IMR-90 (cell line): ENCODE results near the gene MMP25. TPM values are rescaled to one million over a fixed set of nuclear protein-coding genes. Genes with fewer than 3 reads are reported as not detected.

Source experiments
- ATAC-seq: fragments of 200-7000 bp; cut with Tn5 transposase; 2 replicates; pipeline ENCODE4 v1.9.1; 2020; ENCODE audit warnings: low read depth, mild to moderate bottlenecking, moderate library complexity
- BruUV-seq: library from RNA; stranded (reverse); fragments of 400-500 nt; replicated peaks from 2 replicates; lab custom pipeline; 2021; lab: Mats Ljungman, UMichigan
- CTCF ChIA-PET: fragments of 300-600 bp; formaldehyde crosslinking; extraction: SDS; loops from one replicate; lab custom pipeline; 2021; ENCODE audit warnings: antibody characterized with exemption; lab: Yijun Ruan, JAX
- POLR2A ChIA-PET: fragments of 300-600 bp; sonication (Branson Sonifier 250); formaldehyde crosslinking; loops from one replicate; lab custom pipeline; 2022; ENCODE audit warnings: antibody characterized with exemption; ENCODE audit not compliant: unreplicated experiment; lab: Charles Lee
- DNase-seq: peaks from one replicate; pipeline ENCODE4 v3.0.0; 2013
- H2AFZ ChIP-seq: replicated peaks from 2 replicates; pipeline ENCODE3; 2013; ENCODE audit warnings: low read length, mild to moderate bottlenecking; ENCODE audit not compliant: poor library complexity
- H2AK5ac ChIP-seq: 2 replicates; pipeline ENCODE4 v1.6.1; 2013; ENCODE audit warnings: low read depth, low read length, inconsistent platforms
- H2AK9ac ChIP-seq: replicated peaks from 2 replicates; pipeline ENCODE3; 2013; ENCODE audit warnings: mild to moderate bottlenecking, low read depth, low read length, moderate library complexity; ENCODE audit not compliant: poor library complexity
- H2BK120ac ChIP-seq: 2 replicates; pipeline ENCODE4 v1.6.1; 2013; ENCODE audit warnings: low read depth, low read length, inconsistent platforms
- H2BK15ac ChIP-seq: 3 replicates; pipeline ENCODE4 v1.6.1; 2013; ENCODE audit warnings: low read depth, low read length, inconsistent platforms
- H2BK20ac ChIP-seq: 2 replicates; pipeline ENCODE4 v1.6.1; 2013; ENCODE audit warnings: low read depth, mild to moderate bottlenecking, inconsistent platforms, low read length, moderate library complexity
- H2BK5ac ChIP-seq: 2 replicates; pipeline ENCODE4 v1.6.1; 2013; ENCODE audit warnings: mild to moderate bottlenecking, low read depth, low read length, inconsistent platforms; ENCODE audit not compliant: poor library complexity, severe bottlenecking
- H3K14ac ChIP-seq: replicated peaks from 2 replicates; pipeline ENCODE4 v1.6.1; 2013; ENCODE audit warnings: low read depth, low read length, inconsistent platforms
- H3K18ac ChIP-seq: 2 replicates; pipeline ENCODE4 v1.6.1; 2013; ENCODE audit warnings: low read depth, low read length, control low read depth
- H3K23ac ChIP-seq: 2 replicates; pipeline ENCODE4 v1.6.1; 2013; ENCODE audit warnings: low read depth, low read length, inconsistent platforms
- H3K27ac ChIP-seq: 2 replicates; pipeline ENCODE4 v1.5.1; 2013; ENCODE audit warnings: mild to moderate bottlenecking, control low read depth, low read length; ENCODE audit not compliant: insufficient read depth
- H3K27me3 ChIP-seq: 2 replicates; pipeline ENCODE4 v1.6.1; 2013; ENCODE audit warnings: low read length; ENCODE audit not compliant: control insufficient read depth, insufficient read depth
- H3K36me3 ChIP-seq: 2 replicates; pipeline ENCODE4 v1.6.1; 2013; ENCODE audit warnings: low read length, mixed read lengths; ENCODE audit not compliant: control insufficient read depth, insufficient read depth
- H3K4ac ChIP-seq: 2 replicates; pipeline ENCODE4 v1.6.1; 2013; ENCODE audit warnings: low read depth, low read length, inconsistent platforms
- H3K4me1 ChIP-seq: 2 replicates; pipeline ENCODE4 v1.6.1; 2013; ENCODE audit warnings: low read length, mixed read lengths; ENCODE audit not compliant: control insufficient read depth, insufficient read depth
- H3K4me2 ChIP-seq: 2 replicates; pipeline ENCODE4 v1.6.1; 2013; ENCODE audit warnings: low read depth, mild to moderate bottlenecking, control low read depth, low read length, moderate library complexity
- H3K4me3 ChIP-seq: 2 replicates; pipeline ENCODE4 v1.5.1; 2013; ENCODE audit warnings: low read depth, mild to moderate bottlenecking, control low read depth, low read length, moderate library complexity; ENCODE audit not compliant: insufficient read depth
- H3K56ac ChIP-seq: 2 replicates; pipeline ENCODE4 v1.6.1; 2013; ENCODE audit warnings: low read length, inconsistent platforms; ENCODE audit not compliant: insufficient read depth; ENCODE audit errors: extremely low read depth
- H3K79me1 ChIP-seq, 2 experiments: 2 replicates each; pipeline ENCODE4 v1.6.1; 2013; ENCODE audit warnings: low read length in 2 of 2, inconsistent platforms in 1 of 2, low read depth in 1 of 2
- H3K9ac ChIP-seq: 2 replicates; pipeline ENCODE4 v1.6.1; 2013; ENCODE audit warnings: low read depth, low read length, control low read depth
- H3K9me1 ChIP-seq: 2 replicates; pipeline ENCODE4 v1.6.1; 2013; ENCODE audit warnings: low read length, inconsistent platforms; ENCODE audit not compliant: insufficient read depth
- H3K9me3 ChIP-seq: 2 replicates; pipeline ENCODE4 v1.6.1; 2013; ENCODE audit warnings: low read length; ENCODE audit not compliant: control insufficient read depth, insufficient read depth
- H4K20me1 ChIP-seq: 2 replicates; pipeline ENCODE4 v1.6.1; 2013; ENCODE audit warnings: low read length, inconsistent platforms; ENCODE audit not compliant: insufficient read depth
- H4K5ac ChIP-seq: 2 replicates; pipeline ENCODE4 v1.6.1; 2013; ENCODE audit warnings: mild to moderate bottlenecking, low read depth, low read length, control low read depth
- H4K8ac ChIP-seq, 2 experiments: 2 replicates each; pipeline ENCODE4 v1.6.1; 2013; ENCODE audit warnings: low read depth in 2 of 2, low read length in 2 of 2, control low read depth in 1 of 2, inconsistent platforms in 1 of 2
- H4K91ac ChIP-seq: 2 replicates; pipeline ENCODE4 v1.6.1; 2013; ENCODE audit warnings: low read depth, low read length, inconsistent platforms; ENCODE audit not compliant: insufficient read depth
- MAFK ChIP-seq: IDR thresholded peaks from 2 replicates; pipeline ENCODE4 v1.6.1; 2012; ENCODE audit warnings: low read depth, low read length, improper control_type of control experiment
- POLR2A ChIP-seq: IDR thresholded peaks from 2 replicates; pipeline ENCODE4 v1.6.1; 2012; ENCODE audit warnings: mild to moderate bottlenecking, low read depth, low read length
- SMC3 ChIP-seq: fragments of 150-350 bp; IDR thresholded peaks from 2 replicates; pipeline ENCODE4 v1.6.1; 2016; ENCODE audit warnings: low read depth, mild to moderate bottlenecking, antibody characterized with exemption, low read length, moderate library complexity
- USF2 ChIP-seq: fragments of 150-350 bp; IDR thresholded peaks from 2 replicates; pipeline ENCODE4 v1.6.1; 2017; ENCODE audit warnings: mild to moderate bottlenecking, antibody characterized with exemption, low read length, low read depth
- WGBS, 2 experiments: methylation state at CpG; one replicate each; pipeline versions ENCODE4 v1.1.5 to v1.1.7; 2013; ENCODE audit warnings: missing lambda C conversion rate in 2 of 2; ENCODE audit not compliant: insufficient read length in 1 of 2; ENCODE audit errors: extremely low coverage in 2 of 2; 5-methylcytosine and 5-hydroxymethylcytosine counted together
- dilution Hi-C: fragments of 300-500 bp; cut with HindIII; formaldehyde crosslinking; loops from one replicate; pipeline ENCODE4 v1.14.3; 2018; ENCODE audit warnings: low sequenced_read_pairs; ENCODE audit not compliant: unreplicated experiment
- in situ Hi-C: fragments of 300-500 bp; cut with MboI; formaldehyde crosslinking; loops from 3 replicates; pipeline ENCODE4 v1.14.3; 2019; ENCODE audit warnings: low sequenced_read_pairs, inconsistent platforms, mixed read lengths
- intact Hi-C: fragments of 100-400 bp; cut with micrococcal nuclease; formaldehyde crosslinking; loops from 2 replicates; pipeline ENCODE4 v1.10.0; 2022
- polyA plus RNA-seq, 3 experiments: library from polyadenylated mRNA; depleted of rRNA; stranded (reverse); fragments of >200 nt; gene quantifications; 2 replicates each; pipeline ENCODE4 v1.2.3, GENCODE V29; 2012; ENCODE audit warnings: low replicate concordance in 1 of 3
- total RNA-seq: library from RNA; depleted of rRNA; stranded (reverse); fragments of >200 nt; gene quantifications from 2 replicates; pipeline ENCODE4 v1.2.3, GENCODE V29; 2012

Gene MMP25
- total and polyA plus RNA-seq, 2 of the 4 experiments (the other 2 are of a cell fraction), result 0.07 TPM; not detected in 1

DNA sequence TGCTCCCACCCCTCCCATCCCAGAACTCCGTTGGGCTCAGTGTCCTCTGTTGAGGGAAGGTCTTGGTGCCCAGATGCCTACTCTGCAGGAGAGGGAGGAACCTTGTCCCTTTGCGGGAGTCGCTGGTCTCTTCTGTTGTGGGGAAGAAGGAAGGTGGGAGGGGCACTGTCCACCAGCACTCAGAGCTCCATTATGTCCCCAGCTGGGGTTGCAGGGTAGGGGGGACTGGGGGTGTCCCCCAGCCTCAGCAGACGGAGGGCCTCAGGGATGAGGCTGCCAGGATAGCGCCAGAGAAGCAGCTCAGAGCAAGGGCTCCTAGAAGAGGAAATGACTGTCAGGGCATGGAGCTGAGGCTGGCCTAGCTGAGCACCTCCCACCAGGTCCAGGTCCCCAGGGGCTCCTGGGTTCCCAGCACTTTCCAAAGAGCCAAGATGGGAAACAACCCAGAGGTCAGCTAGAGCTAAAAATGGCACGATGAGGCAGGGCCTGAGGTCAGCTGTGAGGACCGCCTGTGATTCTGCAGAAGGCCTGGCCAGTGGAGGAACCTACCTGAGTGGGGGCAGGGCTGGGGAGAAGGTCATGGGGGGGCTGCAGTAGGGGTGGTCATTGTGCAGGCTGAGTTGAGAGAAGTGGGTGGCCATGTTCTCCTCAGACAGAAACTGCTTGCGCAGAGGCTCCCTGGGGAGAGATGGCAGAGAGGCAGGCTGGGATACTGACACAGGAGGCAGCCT is 23.5 kb upstream of the MMP25 start:
- Histone ChIP-seq H3K4ac (peak overlapping the region; percentile 99), H3K79me1 (peaks cover 0 to 27% of the 10 kb centered on the region in 2 experiments; a peak in 2 of 4 replicates), H3K27ac (peak overlapping the region; percentile 100), H3K27me3 (no peaks in the 10 kb centered on the region), H3K4me3 (peak overlapping the region; percentile 57), H2BK120ac (peak overlapping the region; percentile 93), H2AK9ac (peak overlapping the region; percentile 93), H3K36me3 (peaks cover 22% of the 10 kb centered on the region), H3K9me3 (no peaks in the 10 kb centered on the region), H2BK5ac (peak overlapping the region; percentile 99), H3K56ac (peak overlapping the region; percentile 100), H2AFZ (peak overlapping the region; percentile 16), H4K20me1 (peaks cover 33% of the 10 kb centered on the region), H2AK5ac (peak overlapping the region; percentile 99), H3K4me1 (peaks cover 11% of the 10 kb centered on the region), H2BK20ac (peak overlapping the region; percentile 53), H4K5ac (peak overlapping the region; percentile 90), H3K23ac (peak overlapping the region; percentile 99), H3K18ac (peak overlapping the region; percentile 96), H3K4me2 (peak overlapping the region; percentile 95), H3K14ac (peak overlapping the region; percentile 97), H4K91ac (peak overlapping the region; percentile 99), H3K9me1 (no peaks in the 10 kb centered on the region), H3K9ac (peak overlapping the region; percentile 99), H4K8ac (peak overlapping the region; percentile 98), H2BK15ac (peak overlapping the region; percentile 87; the same call in 2 of the 3 replicates)
- CTCF ChIA-PET, result interaction anchor here (0.9 to 2.7 kb wide), 3 partner anchors 8 to 107 kb away, joined by 3 to 12 read pairs (median 6); no protein-coding TSS in a partner anchor
- ATAC-seq (no peak), DNase-seq (peak; percentile 20)
- WGBS, 2 experiments, result 0% methylated on average over 1 of the region's 8 CpGs; no CpG with 5 or more reads in 1 of the 2 experiments
- intact Hi-C loops, result loop anchor here (1.0 kb wide), 1 partner anchor 40 kb away; no protein-coding TSS in a partner anchor
- POLR2A ChIA-PET, result interaction anchor here (0.5 to 2.0 kb wide), 5 partner anchors 9 to 110 kb away, joined by 3 to 7 read pairs (median 3); partner anchors contain the start of gene CLDN9
- no TSS peak for BruUV-seq
- dilution Hi-C loops, result no loop called here
- TF ChIP-seq SMC3, result no peak
- no peak for TF ChIP-seq USF2
- no peak for TF ChIP-seq MAFK
- TF ChIP-seq POLR2A, result peak; percentile 3; the same call in 1 of the 2 replicates
- in situ Hi-C loops, result no loop called here
